GM10248 (cell line): ENCODE measurements around the gene MRNIP.

Source experiments
- CTCF ChIA-PET: fragments of 300-600 bp; sonication (Branson Sonifier 250); formaldehyde crosslinking; extraction: SDS; loops from one replicate; lab custom pipeline; 2021; ENCODE audit warnings: antibody characterized with exemption; lab: Yijun Ruan, JAX
- POLR2A ChIA-PET: fragments of 350-650 bp; sonication (Branson Sonifier 250); formaldehyde crosslinking; extraction: SDS; loops from one replicate; lab custom pipeline; 2020; ENCODE audit warnings: antibody characterized with exemption; lab: Yijun Ruan, JAX
- DNase-seq: peaks from one replicate; pipeline ENCODE4 v3.0.0; 2012; ENCODE audit errors: extremely low spot score
- CTCF ChIP-seq: IDR thresholded peaks from 2 replicates; pipeline ENCODE4 v1.5.1; 2012; ENCODE audit warnings: mild to moderate bottlenecking, low read depth; ENCODE audit errors: extremely low read depth, missing control alignments, control extremely low read depth

The MRNIP gene, protein sequence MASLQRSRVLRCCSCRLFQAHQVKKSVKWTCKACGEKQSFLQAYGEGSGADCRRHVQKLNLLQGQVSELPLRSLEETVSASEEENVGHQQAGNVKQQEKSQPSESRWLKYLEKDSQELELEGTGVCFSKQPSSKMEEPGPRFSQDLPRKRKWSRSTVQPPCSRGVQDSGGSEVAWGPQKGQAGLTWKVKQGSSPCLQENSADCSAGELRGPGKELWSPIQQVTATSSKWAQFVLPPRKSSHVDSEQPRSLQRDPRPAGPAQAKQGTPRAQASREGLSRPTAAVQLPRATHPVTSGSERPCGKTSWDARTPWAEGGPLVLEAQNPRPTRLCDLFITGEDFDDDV

GRCh38 chr5:179858586-179859427 is at the start of gene MRNIP:
Gene MRNIP (minus strand): TSS chr5:179858817. CDS start chr5:179858796, 21 bp downstream.
- CTCF ChIA-PET = interaction anchor here (1.1 to 2.5 kb wide), 3 partner anchors 57 to 96 kb away, joined by 3 to 9 read pairs (median 9); partner anchors contain the start of gene LTC4S
- peak; percentile 19 for TF ChIP-seq CTCF
- POLR2A ChIA-PET = interaction anchor here (0.5 to 0.6 kb wide), 2 partner anchors 20 to 1715 kb away, joined by 3 to 5 read pairs; no protein-coding TSS in a partner anchor

DNA sequence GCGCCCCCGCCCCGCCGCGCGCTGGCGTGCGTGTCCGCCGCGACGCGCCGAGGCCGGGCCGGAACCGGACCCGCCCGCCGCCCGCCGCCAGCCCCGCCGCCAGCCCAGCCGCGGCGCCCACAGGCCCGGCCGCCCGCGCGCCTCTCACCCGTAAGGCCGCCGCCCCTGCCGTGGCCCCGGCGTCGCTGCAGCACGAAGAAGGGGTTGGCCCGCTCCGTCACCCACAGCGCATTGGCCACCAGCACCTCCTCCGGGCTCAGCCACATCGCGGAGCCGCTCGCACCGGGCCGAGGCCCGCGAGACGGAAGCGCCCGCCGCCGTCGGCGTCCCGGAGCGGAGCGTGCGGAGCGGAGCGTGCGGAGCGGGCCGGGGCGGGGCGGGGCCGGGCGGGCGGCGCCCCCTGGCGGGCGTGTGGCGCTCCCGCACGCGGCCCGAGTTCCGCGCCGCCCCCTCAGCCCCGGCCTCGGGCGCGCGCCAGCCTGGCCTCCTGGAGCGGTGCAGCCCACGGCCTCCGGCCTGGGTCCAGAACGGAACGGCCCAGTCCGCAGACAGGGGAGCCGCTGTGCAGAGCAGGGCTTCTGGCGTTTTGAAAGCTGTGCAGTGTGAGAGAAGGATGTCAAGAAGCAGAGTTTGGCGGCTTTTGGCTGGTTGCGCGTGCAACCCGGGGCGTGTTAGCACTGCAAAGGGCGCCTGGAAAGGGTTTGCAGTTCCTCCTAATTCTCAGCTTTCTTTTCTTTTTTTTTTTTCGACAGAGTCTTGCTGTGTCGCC is 49.1 kb upstream of the MRNIP start, which contains the start of gene TBC1D9B:
Gene TBC1D9B (minus strand): TSS at position 342 of the 769 bp plus-strand sequence. CDS start 76 bp downstream, at position 266.
- CTCF ChIA-PET = interaction anchor here (0.7 to 3.0 kb wide), 11 partner anchors 9 to 148 kb away, joined by 3 to 20 read pairs (median 3); no protein-coding TSS in a partner anchor
- POLR2A ChIA-PET = no interaction called here
- TF ChIP-seq CTCF = peak; percentile 58
- DNase-seq = peak; percentile 90

More at GRCh38 chr5:179858586-179859427, at the start of gene MRNIP:
- peak; percentile 95 for DNase-seq

DNA sequence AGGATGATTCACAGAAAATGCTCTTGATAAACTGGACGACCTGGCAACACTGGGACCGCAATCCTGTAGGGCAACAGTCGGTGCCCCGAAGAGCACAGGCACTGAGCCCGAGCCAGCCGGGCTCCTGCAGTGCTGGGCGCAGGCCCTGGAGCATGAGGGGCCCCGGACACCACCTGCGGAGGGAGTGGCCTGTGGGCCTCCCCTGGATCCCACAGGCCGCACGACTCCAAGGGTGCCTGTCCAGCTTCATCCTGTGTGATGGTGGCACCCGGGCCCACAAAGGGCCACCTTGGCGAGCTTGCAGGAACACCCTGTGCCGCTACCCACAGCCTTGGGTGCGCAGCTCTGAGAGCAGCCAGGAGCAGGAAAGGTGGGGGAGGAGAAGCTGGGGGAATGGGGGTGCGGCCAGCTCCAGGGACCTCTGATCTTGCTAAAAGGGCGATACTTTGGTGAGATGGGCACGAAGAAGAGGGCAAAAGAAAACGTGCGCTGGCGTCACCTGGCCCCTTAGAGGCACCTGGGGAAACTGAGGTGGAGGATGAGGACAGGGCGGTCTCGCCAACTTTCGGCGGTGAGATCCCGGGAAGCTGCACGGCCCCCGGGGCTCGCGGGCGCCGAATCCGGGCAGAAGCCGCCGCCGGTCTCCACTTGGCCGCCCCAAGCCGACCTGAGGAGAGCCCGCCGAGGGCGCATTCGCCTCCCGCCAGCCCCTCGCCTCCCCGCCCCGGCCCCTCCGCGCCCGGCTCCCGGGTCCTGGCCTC is 48.4 kb upstream of the MRNIP start:
- ChIA-PET POLR2A (no interaction called here), CTCF (interaction anchor here (1.0 to 3.0 kb wide), 9 partner anchors 9 to 110 kb away, joined by 3 to 20 read pairs (median 4); no protein-coding TSS in a partner anchor)
- no peak for TF ChIP-seq CTCF
- DNase-seq = no peak

- no peak for DNase-seq
- TF ChIP-seq CTCF = no peak
- CTCF ChIA-PET = interaction anchor here (1.0 to 3.0 kb wide), 10 partner anchors 9 to 109 kb away, joined by 3 to 20 read pairs (median 4); no protein-coding TSS in a partner anchor
- POLR2A ChIA-PET = no interaction called here
Observed at GRCh38 chr5:179906294-179906794, 47.7 kb upstream of the MRNIP start.

DNA sequence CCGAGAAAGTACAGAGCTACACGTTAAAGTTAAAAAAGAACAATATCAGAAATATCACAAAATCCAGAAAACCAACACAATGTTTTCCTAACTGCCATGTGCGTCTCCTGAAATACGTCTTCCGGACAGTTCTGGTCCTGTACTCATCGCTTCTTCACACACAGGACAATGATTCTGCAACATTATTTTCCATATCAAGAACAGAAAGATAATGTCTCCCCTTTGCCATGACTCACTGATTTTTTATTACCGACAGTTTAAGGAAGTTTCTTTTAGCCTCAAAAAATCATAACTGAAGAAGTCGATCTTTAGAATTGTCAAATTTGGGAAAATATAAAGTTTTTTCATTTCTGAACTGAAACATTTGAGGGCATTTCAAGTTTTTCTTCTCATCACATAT is 46.5 kb upstream of the MRNIP start:
- CTCF ChIA-PET = interaction anchor here (1.0 to 3.0 kb wide), 4 partner anchors 16 to 111 kb away, joined by 3 to 20 read pairs (median 5); partner anchors contain the start of gene LTC4S
- DNase-seq = no peak
- no peak for TF ChIP-seq CTCF
- POLR2A ChIA-PET = no interaction called here
